HCT116 (cell line): ENCODE data around the gene CHID1. TPM values are rescaled to one million over a fixed set of nuclear protein-coding genes. Genes with fewer than 3 reads are reported as not detected.

Source experiments
- ATAC-seq: fragments of 200-7000 bp; cut with Tn5 transposase; 2 replicates; pipeline ENCODE4 v1.9.1; 2020; ENCODE audit warnings: mild to moderate bottlenecking, moderate library complexity
- BruUV-seq: library from RNA; stranded (reverse); fragments of 400-500 nt; replicated peaks from 2 replicates; lab custom pipeline; 2021; lab: Mats Ljungman, UMichigan
- CTCF ChIA-PET: fragments of 300-600 bp; sonication (Branson Sonifier 250); formaldehyde crosslinking; loops from one replicate; lab custom pipeline; 2021; ENCODE audit warnings: antibody characterized with exemption; lab: Charles Lee
- POLR2A ChIA-PET: fragments of 300-600, 350-600 bp; sonication (Branson Sonifier 250); formaldehyde crosslinking; loops from one replicate; lab custom pipeline; 2021; ENCODE audit warnings: antibody characterized with exemption; lab: Charles Lee
- RAD21 ChIA-PET, 2 experiments: fragments of 300-600 bp; sonication (Branson Sonifier 250); formaldehyde crosslinking; loops; one replicate each; lab custom pipeline; 2023; ENCODE audit warnings: low total read pairs in 2 of 2; ENCODE audit not compliant: uncharacterized antibody in 2 of 2, unreplicated experiment in 2 of 2, low non-redundant PET in 1 of 2; lab: Charles Lee
- DNase-seq: peaks from one replicate; pipeline ENCODE4 v3.0.0-alpha.2; 2010; ENCODE audit warnings: low read depth, low spot score
- H2AFZ ChIP-seq: fragments of 200-600 bp; shearing (Covaris generic), sonication (generic); 2 replicates; pipeline ENCODE4 v1.6.1; 2017; ENCODE audit warnings: low read depth, mixed run types, mixed read lengths, antibody characterized with exemption, low read length; ENCODE audit not compliant: poor library complexity, severe bottlenecking
- H3K27ac ChIP-seq: 2 replicates; pipeline ENCODE4 v1.5.1; 2012; ENCODE audit warnings: low read depth, low read length
- H3K27me3 ChIP-seq: fragments of 200-600 bp; sonication (generic); 2 replicates; pipeline ENCODE4 v1.6.1; 2016; ENCODE audit warnings: mixed run types, low read length, mixed read lengths; ENCODE audit not compliant: insufficient read depth
- H3K36me3 ChIP-seq, 2 experiments: fragments of 200-500 bp in 1 of 2; fragments of 200-600 bp in 1 of 2; sonication (Bioruptor generic) in 1 of 2; sonication (generic) in 1 of 2; 2 replicates each; pipeline versions ENCODE4 v1.5.1 to v1.6.1; 2014 to 2016; ENCODE audit warnings: low read length in 2 of 2, inconsistent platforms in 1 of 2, mixed read lengths in 1 of 2, mixed run types in 1 of 2; ENCODE audit not compliant: insufficient read depth in 2 of 2, control insufficient read depth in 1 of 2
- H3K4me1 ChIP-seq, 2 experiments: fragments of 200-600 bp in 1 of 2; sonication (generic) in 1 of 2; 2 replicates each; pipeline versions ENCODE4 v1.5.1 to v1.6.1; 2012 to 2017; ENCODE audit warnings: low read length in 2 of 2, inconsistent platforms in 1 of 2, mild to moderate bottlenecking in 1 of 2, mixed read lengths in 1 of 2, mixed run types in 1 of 2, moderate library complexity in 1 of 2; ENCODE audit not compliant: insufficient read depth in 2 of 2, control insufficient read depth in 1 of 2
- H3K4me2 ChIP-seq: fragments of 200-600 bp; sonication (generic); 2 replicates; pipeline ENCODE4 v1.6.1; 2017; ENCODE audit warnings: mixed run types, low read length, mixed read lengths
- H3K4me3 ChIP-seq, 2 experiments: fragments of 200-600 bp in 1 of 2; sonication (generic) in 1 of 2; replicated peaks in 1 of 2; 2 replicates each; pipeline ENCODE4 v1.5.1; 2011 to 2016; ENCODE audit warnings: low read length in 2 of 2, control low read depth in 1 of 2, low read depth in 1 of 2, mild to moderate bottlenecking in 1 of 2, mixed read lengths in 1 of 2, mixed run types in 1 of 2
- H3K79me2 ChIP-seq: fragments of 200-600 bp; sonication (generic); 2 replicates; pipeline ENCODE4 v1.6.1; 2017; ENCODE audit warnings: mild to moderate bottlenecking, mixed run types, low read length, moderate library complexity, mixed read lengths; ENCODE audit not compliant: insufficient read depth
- H3K9ac ChIP-seq: fragments of 200-600 bp; sonication (generic); 2 replicates; pipeline ENCODE4 v1.6.1; 2016; ENCODE audit warnings: low read length, mixed read lengths
- H3K9me2 ChIP-seq: fragments of 200-600 bp; sonication (generic), shearing (Covaris generic); 2 replicates; pipeline ENCODE4 v1.6.1; 2017; ENCODE audit warnings: mixed run types, mild to moderate bottlenecking, moderate library complexity; ENCODE audit not compliant: insufficient read depth
- H3K9me3 ChIP-seq, 2 experiments: fragments of 200-500 bp in 1 of 2; fragments of 200-600 bp in 1 of 2; sonication (Bioruptor generic) in 1 of 2; sonication (generic) in 1 of 2; 2 replicates each; pipeline ENCODE4 v1.6.1; 2014 to 2017; ENCODE audit warnings: low read length in 2 of 2, mixed read lengths in 2 of 2, inconsistent platforms in 1 of 2, low read depth in 1 of 2, mild to moderate bottlenecking in 1 of 2, mixed run types in 1 of 2, moderate library complexity in 1 of 2; ENCODE audit not compliant: control insufficient read depth in 1 of 2, insufficient read depth in 1 of 2
- H4K20me1 ChIP-seq: fragments of 200-600 bp; sonication (generic), shearing (Covaris generic); 2 replicates; pipeline ENCODE4 v1.6.1; 2017; ENCODE audit warnings: mixed run types, mild to moderate bottlenecking, moderate library complexity; ENCODE audit not compliant: insufficient read depth
- EGR1 ChIP-seq: IDR thresholded peaks from 2 replicates; pipeline ENCODE4 v1.6.1; 2012; ENCODE audit warnings: low read depth
- ELF1 ChIP-seq: IDR thresholded peaks from 2 replicates; pipeline ENCODE4 v1.6.1; 2012; ENCODE audit warnings: low read depth, borderline replicate concordance
- EZH2 ChIP-seq: fragments of 200-600 bp; sonication (generic); IDR thresholded peaks from 2 replicates; pipeline ENCODE4 v1.6.1; 2017; ENCODE audit warnings: antibody characterized with exemption, mixed run types
- JUND ChIP-seq: IDR thresholded peaks from 2 replicates; pipeline ENCODE4 v1.6.1; 2012
- RAD21 ChIP-seq: IDR thresholded peaks from 2 replicates; pipeline ENCODE4 v1.6.1; 2012; ENCODE audit warnings: low read depth, mild to moderate bottlenecking
- TCF7L2 ChIP-seq: IDR thresholded peaks from 2 replicates; pipeline ENCODE4 v1.7.0; 2011; ENCODE audit warnings: borderline replicate concordance, inconsistent platforms; ENCODE audit not compliant: insufficient read depth, insufficient read length; ENCODE audit errors: extremely low read depth
- ZFX ChIP-seq: fragments of 450-650 bp; IDR thresholded peaks from 2 replicates; pipeline ENCODE4 v1.6.1; 2017
- intact Hi-C: fragments of 100-400 bp; cut with micrococcal nuclease; formaldehyde crosslinking; loops from 2 replicates; pipeline ENCODE4 v1.10.0; 2022
- total RNA-seq: library from RNA; stranded (reverse); gene quantifications from one replicate; pipeline ENCODE4 v1.2.1, GENCODE V29; 2021; ENCODE audit not compliant: unreplicated experiment

Gene CHID1
- total RNA-seq, 1 experiment from 2014 or later, result 102 TPM

GRCh38 chr11:952406-953385 is 42.1 kb upstream of the CHID1 start:
- Histone ChIP-seq H3K9me3 (peaks cover 3 to 9% of the 10 kb centered on the region in 2 experiments; a peak in 1 of 4 replicates), H3K36me3 (peaks cover 0 to 6% of the 10 kb centered on the region in 2 experiments; a peak in 1 of 4 replicates), H3K4me3 (no peak overlapping the region), H3K27me3 (no peaks in the 10 kb centered on the region), H3K9me2 (no peaks in the 10 kb centered on the region), H4K20me1 (peaks cover 6% of the 10 kb centered on the region; the same call in 1 of the 2 replicates), H3K9ac (no peak overlapping the region), H3K4me1 (no peaks in the 10 kb centered on the region), H2AFZ (no peak overlapping the region), H3K79me2 (peaks cover 75% of the 10 kb centered on the region), H3K4me2 (no peak overlapping the region), H3K27ac (no peak overlapping the region)
- ATAC-seq (no peak), DNase-seq (no peak)
- TF ChIP-seq ELF1, result no peak
- no peak for TF ChIP-seq RAD21
- TF ChIP-seq JUND, result no peak
- BruUV-seq, result no TSS peak
- ChIA-PET POLR2A (interaction anchor here (0.6 kb wide), 1 partner anchor 17 kb away, joined by 4 read pairs; no protein-coding TSS in a partner anchor), CTCF (no interaction called here), RAD21 (no interaction called here)
- intact Hi-C loops, result no loop called here

- TF ChIP-seq TCF7L2 (no peak), ZFX (no peak), EZH2 (no peak), EGR1 (no peak), ELF1 (no peak)
- Histone ChIP-seq H3K9ac (no peak overlapping the region), H3K4me2 (no peak overlapping the region), H2AFZ (no peak overlapping the region), H3K4me1 (no peaks in the 10 kb centered on the region), H3K4me3 (no peak overlapping the region), H3K27me3 (no peaks in the 10 kb centered on the region), H3K36me3 (peaks cover 0 to 6% of the 10 kb centered on the region in 2 experiments; a peak in 1 of 4 replicates), H3K27ac (no peak overlapping the region), H3K79me2 (peaks cover 70% of the 10 kb centered on the region), H3K9me2 (no peaks in the 10 kb centered on the region), H3K9me3 (peaks cover 3 to 9% of the 10 kb centered on the region in 2 experiments; a peak in 1 of 4 replicates), H4K20me1 (peaks cover 6% of the 10 kb centered on the region; the same call in 1 of the 2 replicates)
- ATAC-seq (no peak), DNase-seq (no peak)
- CTCF ChIA-PET, result interaction anchor here (0.7 kb wide), 1 partner anchor 156 kb away, joined by 3 read pairs; no protein-coding TSS in a partner anchor
- POLR2A ChIA-PET, result no interaction called here
- RAD21 ChIA-PET, result no interaction called here
- intact Hi-C loops, result no loop called here
- no TSS peak for BruUV-seq
These were observed 40.9 kb upstream of the CHID1 start for GRCh38 chr11:951507-951906.
